GM18867 (cell line): Measurements from ENCODE around the gene EIF3J.

ENCODE experiments used
- ATAC-seq: cut with Tn5 transposase; IDR thresholded peaks from one replicate; pipeline ENCODE4 v1.9.1; 2021; ENCODE audit warnings: mild to moderate bottlenecking, moderate library complexity; ENCODE audit not compliant: unreplicated experiment

The EIF3J gene

GRCh38 chr15:44591326-44591725, 54.4 kb downstream of the EIF3J start:
- no peak for ATAC-seq

GRCh38 chr15:44593042-44593736, 56.2 kb downstream of the EIF3J start:
- no peak for ATAC-seq

- ATAC-seq, result no peak
These were observed 58.3 kb downstream of the EIF3J start for GRCh38 chr15:44595246-44595645.

GRCh38 chr15:44595656-44596510, 58.9 kb downstream of the EIF3J start:
- no peak for ATAC-seq

GRCh38 chr15:44596511-44597010, 59.6 kb downstream of the EIF3J start:
- no peak for ATAC-seq

GRCh38 chr15:44598066-44598465, 61.1 kb downstream of the EIF3J start:
- no peak for ATAC-seq

GRCh38 chr15:44598892-44599291, 61.9 kb downstream of the EIF3J start:
- no peak for ATAC-seq

- no peak for ATAC-seq
These were observed 66.2 kb downstream of the EIF3J start for GRCh38 chr15:44603126-44603525.

GRCh38 chr15:44606740-44607139, 69.8 kb downstream of the EIF3J start:
- ATAC-seq, result no peak
